ENCODE data around the gene NOPCHAP1. TPM values are rescaled to one million over a fixed set of nuclear protein-coding genes. Genes with fewer than 3 reads are reported as not detected.
A peak's percentile ranks its signal among the peaks of the same experiment; 100 is the strongest.

Gene NOPCHAP1
- total and polyA plus RNA-seq, 10 of the 15 experiments (the other 5 are each of a cell fraction or from before 2014, with no cell fraction given), result 28.0 to 115 (median 40.9) TPM

DNA sequence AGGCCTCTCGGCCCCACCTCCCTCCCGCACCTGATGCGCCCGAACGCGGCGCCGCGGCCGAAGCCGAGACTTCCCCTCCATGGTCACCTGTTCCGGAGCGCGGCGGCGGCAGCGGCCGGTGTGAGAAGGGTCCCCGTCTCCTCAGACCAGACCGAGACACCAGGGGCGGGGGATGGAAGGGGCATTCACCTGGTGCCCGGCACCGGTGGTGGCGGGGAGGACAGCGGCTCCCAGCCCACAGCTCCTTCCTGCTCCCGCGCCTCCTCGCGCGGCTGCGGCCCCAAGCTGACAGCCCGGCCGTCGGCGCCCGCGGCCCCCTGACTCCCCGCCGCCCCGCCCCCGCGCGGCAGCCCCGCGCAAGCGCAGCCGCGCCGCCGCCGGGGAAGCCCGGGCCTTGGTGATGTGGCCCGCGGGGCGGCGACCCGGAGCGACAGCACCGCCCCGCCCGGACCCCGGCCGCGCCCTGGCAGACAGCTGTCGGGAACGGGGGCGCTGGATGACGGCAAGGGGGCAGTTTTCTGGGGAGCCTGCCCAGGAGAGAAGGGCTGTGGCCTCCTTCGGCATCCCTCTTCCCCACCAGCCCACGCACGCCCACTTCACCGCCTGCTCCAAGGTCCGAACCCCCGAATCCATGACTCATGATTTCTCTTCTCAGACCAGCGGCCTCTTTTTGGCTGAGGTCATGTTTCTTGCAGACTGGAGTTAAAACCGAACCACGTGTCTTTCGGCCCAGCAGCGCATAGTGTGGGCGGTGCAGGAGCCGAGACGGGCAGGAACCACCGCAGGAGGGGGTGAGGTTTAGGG, 27.9 kb upstream of the NOPCHAP1 start, which contains the start of gene SLC41A2 (continued):
- TF ChIP-seq, protein P1, sequence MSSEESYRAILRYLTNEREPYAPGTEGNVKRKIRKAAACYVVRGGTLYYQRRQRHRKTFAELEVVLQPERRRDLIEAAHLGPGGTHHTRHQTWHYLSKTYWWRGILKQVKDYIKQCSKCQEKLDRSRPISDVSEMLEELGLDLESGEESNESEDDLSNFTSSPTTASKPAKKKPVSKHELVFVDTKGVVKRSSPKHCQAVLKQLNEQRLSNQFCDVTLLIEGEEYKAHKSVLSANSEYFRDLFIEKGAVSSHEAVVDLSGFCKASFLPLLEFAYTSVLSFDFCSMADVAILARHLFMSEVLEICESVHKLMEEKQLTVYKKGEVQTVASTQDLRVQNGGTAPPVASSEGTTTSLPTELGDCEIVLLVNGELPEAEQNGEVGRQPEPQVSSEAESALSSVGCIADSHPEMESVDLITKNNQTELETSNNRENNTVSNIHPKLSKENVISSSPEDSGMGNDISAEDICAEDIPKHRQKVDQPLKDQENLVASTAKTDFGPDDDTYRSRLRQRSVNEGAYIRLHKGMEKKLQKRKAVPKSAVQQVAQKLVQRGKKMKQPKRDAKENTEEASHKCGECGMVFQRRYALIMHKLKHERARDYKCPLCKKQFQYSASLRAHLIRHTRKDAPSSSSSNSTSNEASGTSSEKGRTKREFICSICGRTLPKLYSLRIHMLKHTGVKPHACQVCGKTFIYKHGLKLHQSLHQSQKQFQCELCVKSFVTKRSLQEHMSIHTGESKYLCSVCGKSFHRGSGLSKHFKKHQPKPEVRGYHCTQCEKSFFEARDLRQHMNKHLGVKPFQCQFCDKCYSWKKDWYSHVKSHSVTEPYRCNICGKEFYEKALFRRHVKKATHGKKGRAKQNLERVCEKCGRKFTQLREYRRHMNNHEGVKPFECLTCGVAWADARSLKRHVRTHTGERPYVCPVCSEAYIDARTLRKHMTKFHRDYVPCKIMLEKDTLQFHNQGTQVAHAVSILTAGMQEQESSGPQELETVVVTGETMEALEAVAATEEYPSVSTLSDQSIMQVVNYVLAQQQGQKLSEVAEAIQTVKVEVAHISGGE (CRISPR knock-in tag; IDR thresholded peaks at IDR 0.05), result no peak
- TF ChIP-seq, protein P2, sequence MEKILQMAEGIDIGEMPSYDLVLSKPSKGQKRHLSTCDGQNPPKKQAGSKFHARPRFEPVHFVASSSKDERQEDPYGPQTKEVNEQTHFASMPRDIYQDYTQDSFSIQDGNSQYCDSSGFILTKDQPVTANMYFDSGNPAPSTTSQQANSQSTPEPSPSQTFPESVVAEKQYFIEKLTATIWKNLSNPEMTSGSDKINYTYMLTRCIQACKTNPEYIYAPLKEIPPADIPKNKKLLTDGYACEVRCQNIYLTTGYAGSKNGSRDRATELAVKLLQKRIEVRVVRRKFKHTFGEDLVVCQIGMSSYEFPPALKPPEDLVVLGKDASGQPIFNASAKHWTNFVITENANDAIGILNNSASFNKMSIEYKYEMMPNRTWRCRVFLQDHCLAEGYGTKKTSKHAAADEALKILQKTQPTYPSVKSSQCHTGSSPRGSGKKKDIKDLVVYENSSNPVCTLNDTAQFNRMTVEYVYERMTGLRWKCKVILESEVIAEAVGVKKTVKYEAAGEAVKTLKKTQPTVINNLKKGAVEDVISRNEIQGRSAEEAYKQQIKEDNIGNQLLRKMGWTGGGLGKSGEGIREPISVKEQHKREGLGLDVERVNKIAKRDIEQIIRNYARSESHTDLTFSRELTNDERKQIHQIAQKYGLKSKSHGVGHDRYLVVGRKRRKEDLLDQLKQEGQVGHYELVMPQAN (conservative IDR thresholded peaks at IDR 0.05), result peak; percentile 81
- no peak for TF ChIP-seq SMAD1 (IDR thresholded peaks at IDR 0.05; ENCODE audit: low read depth, partially characterized antibody)
- no peak for TF ChIP-seq RCOR1 (conservative IDR thresholded peaks at IDR 0.05; ENCODE audit: low read depth, low read length)
- TF ChIP-seq, protein P3, sequence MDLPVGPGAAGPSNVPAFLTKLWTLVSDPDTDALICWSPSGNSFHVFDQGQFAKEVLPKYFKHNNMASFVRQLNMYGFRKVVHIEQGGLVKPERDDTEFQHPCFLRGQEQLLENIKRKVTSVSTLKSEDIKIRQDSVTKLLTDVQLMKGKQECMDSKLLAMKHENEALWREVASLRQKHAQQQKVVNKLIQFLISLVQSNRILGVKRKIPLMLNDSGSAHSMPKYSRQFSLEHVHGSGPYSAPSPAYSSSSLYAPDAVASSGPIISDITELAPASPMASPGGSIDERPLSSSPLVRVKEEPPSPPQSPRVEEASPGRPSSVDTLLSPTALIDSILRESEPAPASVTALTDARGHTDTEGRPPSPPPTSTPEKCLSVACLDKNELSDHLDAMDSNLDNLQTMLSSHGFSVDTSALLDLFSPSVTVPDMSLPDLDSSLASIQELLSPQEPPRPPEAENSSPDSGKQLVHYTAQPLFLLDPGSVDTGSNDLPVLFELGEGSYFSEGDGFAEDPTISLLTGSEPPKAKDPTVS (IDR thresholded peaks at IDR 0.05; ENCODE audit: low read depth, low read length), result no peak
- TF ChIP-seq CHD4 (IDR thresholded peaks at IDR 0.05), result no peak
- no peak for TF ChIP-seq TAF1 (IDR thresholded peaks at IDR 0.05; ENCODE audit: borderline replicate concordance, low read depth, low read length)
- peak; percentile 16; the same call in 1 of the 2 replicates for TF ChIP-seq RAD21 (IDR thresholded peaks at IDR 0.05; ENCODE audit: insufficient read depth, low read depth, low read length)
- TF ChIP-seq RBBP5 (conservative IDR thresholded peaks at IDR 0.05), result no peak
- no peak for TF ChIP-seq TCF12 (IDR thresholded peaks at IDR 0.05; ENCODE audit: low read depth, low read length)
- TF ChIP-seq BMI1 (IDR thresholded peaks at IDR 0.05; ENCODE audit: borderline replicate concordance), result no peak
- peak; percentile 52 for TF ChIP-seq BCL3 (IDR thresholded peaks at IDR 0.05; ENCODE audit: borderline replicate concordance, insufficient read depth, low read depth, low read length, poor library complexity, severe bottlenecking)
- TF ChIP-seq EZH2 (IDR thresholded peaks at IDR 0.05; ENCODE audit: borderline replicate concordance, control insufficient read depth, low read depth, low read length), result no peak
- TF ChIP-seq ZNF384 (IDR thresholded peaks at IDR 0.05; ENCODE audit: borderline replicate concordance, low read depth, low read length), result no peak
- no peak for TF ChIP-seq HCFC1 (IDR thresholded peaks at IDR 0.05; ENCODE audit: low read length)
- TF ChIP-seq, protein P4, sequence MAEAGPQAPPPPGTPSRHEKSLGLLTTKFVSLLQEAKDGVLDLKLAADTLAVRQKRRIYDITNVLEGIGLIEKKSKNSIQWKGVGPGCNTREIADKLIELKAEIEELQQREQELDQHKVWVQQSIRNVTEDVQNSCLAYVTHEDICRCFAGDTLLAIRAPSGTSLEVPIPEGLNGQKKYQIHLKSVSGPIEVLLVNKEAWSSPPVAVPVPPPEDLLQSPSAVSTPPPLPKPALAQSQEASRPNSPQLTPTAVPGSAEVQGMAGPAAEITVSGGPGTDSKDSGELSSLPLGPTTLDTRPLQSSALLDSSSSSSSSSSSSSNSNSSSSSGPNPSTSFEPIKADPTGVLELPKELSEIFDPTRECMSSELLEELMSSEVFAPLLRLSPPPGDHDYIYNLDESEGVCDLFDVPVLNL (IDR thresholded peaks at IDR 0.05; ENCODE audit: low read depth, low read length), result no peak
- no peak for TF ChIP-seq SUZ12 (IDR thresholded peaks at IDR 0.05; ENCODE audit: unreplicated experiment)
- no peak for TF ChIP-seq CHD2 (IDR thresholded peaks at IDR 0.05; ENCODE audit: borderline replicate concordance, low read depth, low read length)
- no peak for TF ChIP-seq ZNF274 (IDR thresholded peaks at IDR 0.05; ENCODE audit: insufficient read depth, insufficient read length)
